ENCODE data around the gene CKMT1B.
"Not testable (repeated sequence)": the region's sequence is repeated elsewhere in the genome, so short reads cannot be mapped to it uniquely, and the experiment has no call there.

CKMT1B gene

GRCh38 chr15:43592841-43593240 lies 986 bp upstream of the CKMT1B start:
- H3K36me3 ChIP-seq (replicated peaks in 1 of 2; ENCODE audit: control insufficient read depth in 2 of 2, insufficient read depth in 2 of 2, low read length in 2 of 2); H2BK120ac ChIP-seq (ENCODE audit: low read depth, low read length); H2BK15ac ChIP-seq (ENCODE audit: low read length); H3K9me3 ChIP-seq (replicated peaks in 1 of 2; ENCODE audit: control insufficient read depth in 2 of 2, insufficient read depth in 1 of 2, low read depth in 1 of 2, low read length in 2 of 2); H3K4me3 ChIP-seq (ENCODE audit: low read length in 2 of 2); H3K23ac ChIP-seq (ENCODE audit: low read depth, low read length, poor library complexity); H3K18ac ChIP-seq (ENCODE audit: low read length); H3K4me2 ChIP-seq (ENCODE audit: insufficient read depth, low read length, poor library complexity, severe bottlenecking); H3K4ac ChIP-seq (ENCODE audit: low read length); H2BK5ac ChIP-seq (ENCODE audit: low read length); H2AFZ ChIP-seq (ENCODE audit: low read length); H3K9ac ChIP-seq (ENCODE audit: low read depth, low read length, poor library complexity); H3K27ac ChIP-seq (replicated peaks; ENCODE audit: low read length); H2BK12ac ChIP-seq (ENCODE audit: low read length); H3K4me1 ChIP-seq (ENCODE audit: control insufficient read depth in 2 of 2, insufficient read depth in 1 of 2, low read depth in 1 of 2, low read length in 2 of 2); H3K79me1 ChIP-seq (ENCODE audit: low read depth, low read length); H2AK5ac ChIP-seq (ENCODE audit: low read depth, low read length); DNase-seq (ENCODE audit: low spot score); H3K27me3 ChIP-seq (ENCODE audit: control insufficient read depth in 3 of 3, insufficient read depth in 3 of 3, low read depth in 1 of 3, low read length in 3 of 3); H4K8ac ChIP-seq (ENCODE audit: low read depth, low read length); H3K14ac ChIP-seq (ENCODE audit: low read length); H4K91ac ChIP-seq (ENCODE audit: low read depth, low read length, poor library complexity): not testable (repeated sequence)
- no CpG with 5 or more reads among the region's 8 CpGs for WGBS, 2 donors (ENCODE audit: extremely low coverage in 2 of 2, insufficient read length in 2 of 2, insufficient replicate concordance in 1 of 2)

GRCh38 chr15:43599131-43599530 lies 5.3 kb downstream of the CKMT1B start:
- not testable (repeated sequence) for H3K14ac ChIP-seq (ENCODE audit: low read length); H4K8ac ChIP-seq (ENCODE audit: low read depth, low read length); H3K9me3 ChIP-seq (replicated peaks in 1 of 2; ENCODE audit: control insufficient read depth in 2 of 2, insufficient read depth in 1 of 2, low read depth in 1 of 2, low read length in 2 of 2)

GRCh38 chr15:43600200-43600599 lies 6.4 kb downstream of the CKMT1B start:
- H3K4me3 ChIP-seq (ENCODE audit: low read length in 2 of 2); H3K36me3 ChIP-seq (replicated peaks in 1 of 2; ENCODE audit: control insufficient read depth in 2 of 2, insufficient read depth in 2 of 2, low read length in 2 of 2); H2BK5ac ChIP-seq (ENCODE audit: low read length); H3K27ac ChIP-seq (replicated peaks; ENCODE audit: low read length); H3K79me1 ChIP-seq (ENCODE audit: low read depth, low read length); H4K91ac ChIP-seq (ENCODE audit: low read depth, low read length, poor library complexity); H3K23ac ChIP-seq (ENCODE audit: low read depth, low read length, poor library complexity); H2AK5ac ChIP-seq (ENCODE audit: low read depth, low read length); H3K27me3 ChIP-seq (ENCODE audit: control insufficient read depth in 3 of 3, insufficient read depth in 3 of 3, low read depth in 1 of 3, low read length in 3 of 3); H3K9me3 ChIP-seq (replicated peaks in 1 of 2; ENCODE audit: control insufficient read depth in 2 of 2, insufficient read depth in 1 of 2, low read depth in 1 of 2, low read length in 2 of 2); H2AFZ ChIP-seq (ENCODE audit: low read length); H4K8ac ChIP-seq (ENCODE audit: low read depth, low read length); H3K4me2 ChIP-seq (ENCODE audit: insufficient read depth, low read length, poor library complexity, severe bottlenecking); H2BK15ac ChIP-seq (ENCODE audit: low read length); H2BK12ac ChIP-seq (ENCODE audit: low read length); H3K4ac ChIP-seq (ENCODE audit: low read length); DNase-seq (ENCODE audit: low spot score); H3K18ac ChIP-seq (ENCODE audit: low read length); H2BK120ac ChIP-seq (ENCODE audit: low read depth, low read length); H3K4me1 ChIP-seq (ENCODE audit: control insufficient read depth in 2 of 2, insufficient read depth in 1 of 2, low read depth in 1 of 2, low read length in 2 of 2); H3K9ac ChIP-seq (ENCODE audit: low read depth, low read length, poor library complexity); H3K14ac ChIP-seq (ENCODE audit: low read length): not testable (repeated sequence)
- WGBS, 2 donors (ENCODE audit: extremely low coverage in 2 of 2, insufficient read length in 2 of 2, insufficient replicate concordance in 1 of 2), result no CpG with 5 or more reads among the region's 2 CpGs

More at GRCh38 chr15:43599131-43599530, 5.3 kb downstream of the CKMT1B start:
- H3K23ac ChIP-seq (ENCODE audit: low read depth, low read length, poor library complexity); H4K91ac ChIP-seq (ENCODE audit: low read depth, low read length, poor library complexity); H3K18ac ChIP-seq (ENCODE audit: low read length); H3K4me3 ChIP-seq (ENCODE audit: low read length in 2 of 2); H3K27ac ChIP-seq (replicated peaks; ENCODE audit: low read length); H3K9ac ChIP-seq (ENCODE audit: low read depth, low read length, poor library complexity); H3K36me3 ChIP-seq (replicated peaks in 1 of 2; ENCODE audit: control insufficient read depth in 2 of 2, insufficient read depth in 2 of 2, low read length in 2 of 2); H3K4me2 ChIP-seq (ENCODE audit: insufficient read depth, low read length, poor library complexity, severe bottlenecking); H3K79me1 ChIP-seq (ENCODE audit: low read depth, low read length); DNase-seq (ENCODE audit: low spot score); H2AK5ac ChIP-seq (ENCODE audit: low read depth, low read length); H2BK15ac ChIP-seq (ENCODE audit: low read length); H3K4me1 ChIP-seq (ENCODE audit: control insufficient read depth in 2 of 2, insufficient read depth in 1 of 2, low read depth in 1 of 2, low read length in 2 of 2); H2BK120ac ChIP-seq (ENCODE audit: low read depth, low read length); H2BK12ac ChIP-seq (ENCODE audit: low read length); H2AFZ ChIP-seq (ENCODE audit: low read length); H3K4ac ChIP-seq (ENCODE audit: low read length); H2BK5ac ChIP-seq (ENCODE audit: low read length); H3K27me3 ChIP-seq (ENCODE audit: control insufficient read depth in 3 of 3, insufficient read depth in 3 of 3, low read depth in 1 of 3, low read length in 3 of 3): not testable (repeated sequence)
- no CpG with 5 or more reads among the region's 6 CpGs for WGBS, 2 donors (ENCODE audit: extremely low coverage in 2 of 2, insufficient read length in 2 of 2, insufficient replicate concordance in 1 of 2)

GRCh38 chr15:43602233-43602632 lies 8.4 kb downstream of the CKMT1B start:
- not testable (repeated sequence) for H3K18ac ChIP-seq (ENCODE audit: low read length); H3K9me3 ChIP-seq (replicated peaks in 1 of 2; ENCODE audit: control insufficient read depth in 2 of 2, insufficient read depth in 1 of 2, low read depth in 1 of 2, low read length in 2 of 2); H2BK5ac ChIP-seq (ENCODE audit: low read length); H4K8ac ChIP-seq (ENCODE audit: low read depth, low read length); H3K27me3 ChIP-seq (ENCODE audit: control insufficient read depth in 3 of 3, insufficient read depth in 3 of 3, low read depth in 1 of 3, low read length in 3 of 3); H3K36me3 ChIP-seq (replicated peaks in 1 of 2; ENCODE audit: control insufficient read depth in 2 of 2, insufficient read depth in 2 of 2, low read length in 2 of 2); H3K23ac ChIP-seq (ENCODE audit: low read depth, low read length, poor library complexity); DNase-seq (ENCODE audit: low spot score); H2AK5ac ChIP-seq (ENCODE audit: low read depth, low read length); H3K4me2 ChIP-seq (ENCODE audit: insufficient read depth, low read length, poor library complexity, severe bottlenecking); H3K4ac ChIP-seq (ENCODE audit: low read length); H3K14ac ChIP-seq (ENCODE audit: low read length); H3K4me3 ChIP-seq (ENCODE audit: low read length in 2 of 2); H4K91ac ChIP-seq (ENCODE audit: low read depth, low read length, poor library complexity); H2AFZ ChIP-seq (ENCODE audit: low read length); H3K4me1 ChIP-seq (ENCODE audit: control insufficient read depth in 2 of 2, insufficient read depth in 1 of 2, low read depth in 1 of 2, low read length in 2 of 2); H2BK120ac ChIP-seq (ENCODE audit: low read depth, low read length); H2BK15ac ChIP-seq (ENCODE audit: low read length); H3K79me1 ChIP-seq (ENCODE audit: low read depth, low read length); H3K9ac ChIP-seq (ENCODE audit: low read depth, low read length, poor library complexity); H3K27ac ChIP-seq (replicated peaks; ENCODE audit: low read length); H2BK12ac ChIP-seq (ENCODE audit: low read length)
- WGBS, 2 donors (ENCODE audit: extremely low coverage in 2 of 2, insufficient read length in 2 of 2, insufficient replicate concordance in 1 of 2), result no CpG with 5 or more reads among the region's 6 CpGs

Data from neuronal stem cell (in vitro differentiated cells).